Endothelial cell of umbilical vein (primary cell): ENCODE results near the gene NCKAP5. TPM values are rescaled to one million over a fixed set of nuclear protein-coding genes. Genes with fewer than 3 reads are reported as not detected.

Experiments used
- BruUV-seq: library from RNA; stranded (reverse); fragments of 400-500 nt; replicated peaks from 2 replicates; lab custom pipeline; 2021; lab: Mats Ljungman, UMichigan
- CTCF ChIA-PET: fragments of 300-600, 350-600 bp; sonication (Branson Sonifier 250); formaldehyde crosslinking; loops from one replicate; lab custom pipeline; 2021; ENCODE audit warnings: antibody characterized with exemption, inconsistent platforms; lab: Charles Lee
- POLR2A ChIA-PET: fragments of 300-600, 350-600 bp; sonication (Branson Sonifier 250); formaldehyde crosslinking; loops from one replicate; lab custom pipeline; 2021; ENCODE audit warnings: antibody characterized with exemption, inconsistent platforms; lab: Charles Lee
- DNase-seq: peaks from one replicate; pipeline ENCODE4 v3.0.0-alpha.2; 2011; ENCODE audit warnings: low read depth, low spot score
- FAIRE-seq: peaks from 2 replicates; lab custom pipeline; 2011; peaks lifted over from hg19 to GRCh38; lab: Jason Lieb, UNC
- H2AFZ ChIP-seq: 2 replicates; pipeline ENCODE4 v1.6.0; 2012; ENCODE audit warnings: low read depth, low read length, control low read depth, inconsistent platforms
- H3K27ac ChIP-seq: 2 replicates; pipeline ENCODE4 v1.5.1; 2011; ENCODE audit warnings: low read depth, mild to moderate bottlenecking, control low read depth, low read length, moderate library complexity; ENCODE audit not compliant: insufficient read depth
- H3K27me3 ChIP-seq, 2 experiments: 2 replicates each; pipeline versions ENCODE4 v1.6.0 to v1.6.1; 2011; ENCODE audit warnings: low read length in 2 of 2, mixed read lengths in 1 of 2; ENCODE audit not compliant: control insufficient read depth in 2 of 2, insufficient read depth in 2 of 2
- H3K36me3 ChIP-seq, 2 experiments: 2 replicates in 1 of 2; 3 replicates in 1 of 2; pipeline ENCODE4 v1.5.1; 2011; ENCODE audit warnings: low read length in 2 of 2, mild to moderate bottlenecking in 1 of 2, moderate library complexity in 1 of 2; ENCODE audit not compliant: control insufficient read depth in 2 of 2, insufficient read depth in 2 of 2; ENCODE audit errors: extremely low read depth in 1 of 2
- H3K4me1 ChIP-seq: 3 replicates; pipeline ENCODE4 v1.5.1; 2011; ENCODE audit warnings: mild to moderate bottlenecking, low read length; ENCODE audit not compliant: control insufficient read depth, insufficient read depth; ENCODE audit errors: extremely low read depth
- H3K4me2 ChIP-seq: 2 replicates; pipeline ENCODE4 v1.6.1; 2011; ENCODE audit warnings: low read length, control low read depth, mixed read lengths; ENCODE audit not compliant: insufficient read depth
- H3K4me3 ChIP-seq, 3 experiments: fragments of 200-600 bp in 1 of 3; sonication (generic), shearing (Covaris generic) in 1 of 3; replicated peaks in 1 of 3; 2 replicates each; pipeline ENCODE4 v1.5.1; 2011 to 2016; ENCODE audit warnings: control low read depth in 3 of 3, low read length in 3 of 3, mild to moderate bottlenecking in 2 of 3, inconsistent platforms in 1 of 3, low read depth in 1 of 3, moderate library complexity in 1 of 3; ENCODE audit not compliant: insufficient read depth in 1 of 3
- H3K79me2 ChIP-seq: 2 replicates; pipeline ENCODE4 v1.6.0; 2012; ENCODE audit warnings: low read length, inconsistent platforms; ENCODE audit not compliant: control insufficient read depth, insufficient read depth
- H3K9ac ChIP-seq: replicated peaks from 2 replicates; pipeline ENCODE3; 2011; ENCODE audit warnings: low read length, control low read depth; ENCODE audit not compliant: insufficient read depth; ENCODE audit errors: extremely low read depth
- H3K9me1 ChIP-seq: replicated peaks from 3 replicates; pipeline ENCODE4 v1.6.0; 2011; ENCODE audit warnings: mild to moderate bottlenecking, low read length; ENCODE audit not compliant: control insufficient read depth, insufficient read depth; ENCODE audit errors: extremely low read depth
- H3K9me3 ChIP-seq: replicated peaks from 2 replicates; pipeline ENCODE4 v1.5.1; 2012; ENCODE audit warnings: low read length, inconsistent platforms; ENCODE audit not compliant: control insufficient read depth, insufficient read depth
- H4K20me1 ChIP-seq: replicated peaks from 2 replicates; pipeline ENCODE3; 2011; ENCODE audit warnings: mild to moderate bottlenecking, low read length; ENCODE audit not compliant: control insufficient read depth, insufficient read depth; ENCODE audit errors: extremely low read depth
- CTCF ChIP-seq, 2 donors: IDR thresholded peaks; 1 replicate in 1 of 2; 2 replicates in 1 of 2; pipeline ENCODE4 v1.5.1; 2011; ENCODE audit warnings: low read length in 2 of 2, mild to moderate bottlenecking in 2 of 2, moderate library complexity in 2 of 2, control low read depth in 1 of 2, inconsistent platforms in 1 of 2, low read depth in 1 of 2; ENCODE audit not compliant: insufficient read depth in 1 of 2; ENCODE audit errors: extremely low read depth in 1 of 2
- EZH2 ChIP-seq: IDR thresholded peaks from 2 replicates; pipeline ENCODE4 v1.6.1; 2012; ENCODE audit warnings: borderline replicate concordance, low read depth, mild to moderate bottlenecking, moderate library complexity, low read length, inconsistent platforms; ENCODE audit not compliant: severe bottlenecking
- FOS ChIP-seq: IDR thresholded peaks from 2 replicates; pipeline ENCODE4 v1.6.1; 2011; ENCODE audit warnings: mild to moderate bottlenecking, low read length, moderate library complexity, borderline replicate concordance; ENCODE audit not compliant: insufficient read depth
- GATA2 ChIP-seq: IDR thresholded peaks from 2 replicates; pipeline ENCODE4 v1.7.0; 2011; ENCODE audit warnings: low read depth, mild to moderate bottlenecking, moderate library complexity, mixed read lengths, low read length; ENCODE audit not compliant: insufficient read length, insufficient read depth
- JUN ChIP-seq: IDR thresholded peaks from 2 replicates; pipeline ENCODE4 v1.6.1; 2011; ENCODE audit warnings: borderline replicate concordance, low read depth; ENCODE audit not compliant: insufficient read length, insufficient read depth
- MYC ChIP-seq: IDR thresholded peaks from one replicate; pipeline ENCODE4 v1.6.1; 2011; ENCODE audit warnings: mild to moderate bottlenecking, low read depth, low read length
- POLR2A ChIP-seq: IDR thresholded peaks from 2 replicates; pipeline ENCODE4 v1.6.1; 2012; ENCODE audit warnings: low read depth, mild to moderate bottlenecking, control low read depth, low read length
- POLR2AphosphoS5 ChIP-seq: IDR thresholded peaks from 2 replicates; pipeline ENCODE4 v1.6.1; 2012; ENCODE audit warnings: low read depth, mild to moderate bottlenecking, control low read depth, low read length, moderate library complexity; ENCODE audit not compliant: insufficient read depth
- dilution Hi-C: fragments of 300-500 bp; cut with MboI; formaldehyde crosslinking; loops from one replicate; pipeline ENCODE4 v1.15.0; 2019; ENCODE audit warnings: low sequenced_read_pairs; ENCODE audit not compliant: extremely low pct_ligation_motif_present
- intact Hi-C: fragments of 100-400 bp; cut with micrococcal nuclease; formaldehyde crosslinking; loops from one replicate; pipeline ENCODE4 v1.10.0; 2022
- polyA plus RNA-seq, 4 experiments: library from polyadenylated mRNA; depleted of rRNA in 3 of 4; stranded (reverse) in 3 of 4; unstranded in 1 of 4; fragments of >200 nt; gene quantifications; 2 replicates each; pipeline versions ENCODE4 v1.2.1 to v1.2.3, GENCODE V29; 2011 to 2012; ENCODE audit warnings: missing spikeins in 1 of 4
- total RNA-seq: library from RNA; stranded (reverse); gene quantifications from 2 replicates; pipeline ENCODE4 v1.2.3, GENCODE V29; 2021
- TF ChIP-seq, protein P1 (sequence below): IDR thresholded peaks from 2 replicates; pipeline ENCODE4 v1.6.1; 2011; ENCODE audit not compliant: insufficient read depth, insufficient read length

The NCKAP5 gene
- total and polyA plus RNA-seq, 2 donors (not counting 3 experiments of a cell fraction or from before 2014, with no cell fraction given) = 0.47 to 3.3 TPM

DNA sequence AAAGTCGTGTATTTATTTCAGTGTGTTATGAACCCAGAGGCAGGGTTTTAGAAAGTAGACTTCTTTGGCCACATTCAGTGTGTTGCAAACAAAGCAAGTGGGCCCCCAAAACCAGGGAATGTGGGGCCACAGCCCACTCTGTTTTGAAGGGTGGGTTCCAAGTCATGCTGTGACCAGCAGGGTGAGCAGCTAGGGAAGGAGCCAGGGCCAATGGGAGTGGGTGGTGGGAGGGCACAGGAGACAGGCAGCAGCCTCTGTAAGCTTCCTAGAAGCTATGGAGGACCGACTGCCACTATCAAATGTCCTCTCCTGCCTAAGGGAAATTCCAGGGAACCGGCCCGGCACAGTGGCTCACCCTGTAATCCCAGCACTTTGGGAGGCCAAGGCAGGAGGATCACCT is 847.9 kb downstream of the NCKAP5 start:
- CTCF ChIA-PET = no interaction called here
- TF ChIP-seq CTCF (IDR thresholded peaks at IDR 0.05; ENCODE audit: extremely low read depth in 1 of 2, insufficient read depth in 1 of 2, low read depth in 1 of 2, low read length in 2 of 2) (no peak), JUN (no peak), POLR2AphosphoS5 (no peak), GATA2 (no peak), EZH2 (no peak), FOS (no peak), MYC (no peak), POLR2A (no peak)
- TF ChIP-seq, protein P1, sequence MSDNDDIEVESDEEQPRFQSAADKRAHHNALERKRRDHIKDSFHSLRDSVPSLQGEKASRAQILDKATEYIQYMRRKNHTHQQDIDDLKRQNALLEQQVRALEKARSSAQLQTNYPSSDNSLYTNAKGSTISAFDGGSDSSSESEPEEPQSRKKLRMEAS = no peak
- BruUV-seq = no TSS peak

More for the DNA sequence above, 847.9 kb downstream of the NCKAP5 start:
- FAIRE-seq (no peak), DNase-seq (no peak)
- Histone ChIP-seq H3K4me1 (no peaks in the 10 kb centered on the region), H3K4me3 (no peak overlapping the region), H3K27ac (no peak overlapping the region), H3K79me2 (no peaks in the 10 kb centered on the region), H3K9me1 (no peaks in the 10 kb centered on the region), H2AFZ (no peak overlapping the region), H3K36me3 (no peaks in the 10 kb centered on the region), H3K9ac (no peak overlapping the region), H3K4me2 (no peak overlapping the region), H3K27me3 (no peaks in the 10 kb centered on the region), H4K20me1 (no peaks in the 10 kb centered on the region), H3K9me3 (no peaks in the 10 kb centered on the region)
- POLR2A ChIA-PET = no interaction called here
- intact Hi-C loops (no loop called here), dilution Hi-C loops (no loop called here)
